B cell (primary cell): Measurements from ENCODE around the gene RASA4B. TPM values are rescaled to one million over a fixed set of nuclear protein-coding genes. Genes with fewer than 3 reads are reported as not detected.

Experiments used
- ATAC-seq: fragments of 200-7000 bp; cut with Tn5 transposase; one replicate; pipeline ENCODE4 v1.10.0; 2021; ENCODE audit warnings: low read depth, mild to moderate bottlenecking, moderate number of reproducible peaks, moderate library complexity
- CTCF ChIA-PET: fragments of 350-600 bp; sonication (Branson Sonifier 250); formaldehyde crosslinking; loops from one replicate; lab custom pipeline; 2021; ENCODE audit warnings: antibody characterized with exemption, inconsistent platforms; lab: Charles Lee
- POLR2A ChIA-PET: fragments of 350-600 bp; sonication (Branson Sonifier 250); formaldehyde crosslinking; loops from one replicate; lab custom pipeline; 2021; ENCODE audit warnings: antibody characterized with exemption; lab: Charles Lee
- DNase-seq: peaks from one replicate; pipeline ENCODE4 v3.0.0; 2013
- H2AFZ ChIP-seq: 2 replicates; pipeline ENCODE4 v1.6.1; 2012; ENCODE audit warnings: mild to moderate bottlenecking, low read depth, low read length; ENCODE audit not compliant: insufficient read depth, poor library complexity, severe bottlenecking
- H3K27ac ChIP-seq, 2 donors: 1 replicate in 1 of 2; 2 replicates in 1 of 2; pipeline ENCODE4 v1.5.1; 2012 to 2013; ENCODE audit warnings: low read length in 2 of 2, mild to moderate bottlenecking in 2 of 2, moderate library complexity in 1 of 2
- H3K27me3 ChIP-seq, 4 experiments: fragments of 200-600 bp in 1 of 4; sonication (generic) in 1 of 4; replicated peaks in 1 of 4; 1 replicate in 2 of 4; 2 replicates in 2 of 4; pipeline versions ENCODE4 v1.6.1 to v1.7.0; 2013 to 2016; ENCODE audit warnings: low read length in 3 of 4, mild to moderate bottlenecking in 2 of 4, mixed read lengths in 1 of 4, moderate library complexity in 1 of 4; ENCODE audit not compliant: insufficient read depth in 4 of 4, control insufficient read depth in 3 of 4; ENCODE audit errors: control extremely low read depth in 1 of 4
- H3K36me3 ChIP-seq, 2 experiments: replicated peaks in 1 of 2; 1 replicate in 1 of 2; 2 replicates in 1 of 2; pipeline versions ENCODE4 v1.6.1 to v1.7.1; 2013; ENCODE audit warnings: low read length in 1 of 2; ENCODE audit not compliant: insufficient read depth in 2 of 2, control insufficient read depth in 1 of 2; ENCODE audit errors: control extremely low read depth in 1 of 2, extremely low read depth in 1 of 2
- H3K4me1 ChIP-seq, 2 donors: fragments of 200-600 bp in 1 of 2; sonication (generic) in 1 of 2; 1 replicate in 1 of 2; 2 replicates in 1 of 2; pipeline versions ENCODE4 v1.5.1 to v1.6.1; 2013 to 2017; ENCODE audit warnings: low read length in 2 of 2; ENCODE audit not compliant: control insufficient read depth in 2 of 2, insufficient read depth in 2 of 2
- H3K4me2 ChIP-seq: replicated peaks from 2 replicates; pipeline ENCODE3; 2012; ENCODE audit warnings: mild to moderate bottlenecking, low read depth, low read length; ENCODE audit not compliant: poor library complexity, severe bottlenecking
- H3K4me3 ChIP-seq, 5 experiments: fragments of 200-600 bp in 1 of 5; sonication (generic) in 1 of 5; 1 replicate in 3 of 5; 2 replicates in 2 of 5; pipeline versions ENCODE4 v1.5.1 to v1.7.0; 2011 to 2016; ENCODE audit warnings: low read length in 4 of 5, mild to moderate bottlenecking in 4 of 5, low read depth in 2 of 5, control low read depth in 1 of 5, moderate library complexity in 1 of 5; ENCODE audit not compliant: insufficient read depth in 1 of 5; ENCODE audit errors: control extremely low read depth in 1 of 5, extremely low read depth in 1 of 5
- H3K79me2 ChIP-seq: fragments of 200-600 bp; sonication (generic); one replicate; pipeline ENCODE4 v1.6.0; 2016; ENCODE audit warnings: low read length; ENCODE audit not compliant: control insufficient read depth, insufficient read depth
- H3K9ac ChIP-seq: fragments of 200-600 bp; sonication (generic); 2 replicates; pipeline ENCODE4 v1.6.1; 2017; ENCODE audit warnings: mild to moderate bottlenecking, low read length, moderate library complexity
- H3K9me3 ChIP-seq, 3 donors: one replicate each; pipeline versions ENCODE4 v1.6.1 to v1.7.1; 2013; ENCODE audit warnings: low read length in 2 of 3; ENCODE audit not compliant: control insufficient read depth in 2 of 3, insufficient read depth in 1 of 3; ENCODE audit errors: control extremely low read depth in 1 of 3
- H4K20me1 ChIP-seq: 2 replicates; pipeline ENCODE4 v1.6.0; 2012; ENCODE audit warnings: mild to moderate bottlenecking, low read length; ENCODE audit not compliant: insufficient read depth, control insufficient read depth, poor library complexity, severe bottlenecking
- H3K27ac Mint-ChIP-seq: one replicate; pipeline ENCODE4 v1.8.0; 2021; ENCODE audit warnings: mixed read lengths
- H3K27me3 Mint-ChIP-seq: one replicate; pipeline ENCODE4 v1.8.0; 2021; ENCODE audit warnings: mixed read lengths
- H3K4me1 Mint-ChIP-seq: one replicate; pipeline ENCODE4 v1.8.0; 2021; ENCODE audit warnings: mixed read lengths
- H3K4me3 Mint-ChIP-seq: one replicate; pipeline ENCODE4 v1.8.0; 2021; ENCODE audit warnings: mixed read lengths
- H3K9me3 Mint-ChIP-seq: one replicate; pipeline ENCODE4 v1.8.0; 2022; ENCODE audit warnings: mixed read lengths; ENCODE audit not compliant: insufficient read depth
- CTCF ChIP-seq: fragments of 200-600 bp; IDR thresholded peaks from one replicate; pipeline ENCODE4 v1.8.0; 2022; ENCODE audit warnings: antibody characterized with exemption, mild to moderate bottlenecking
- EZH2 ChIP-seq: IDR thresholded peaks from 2 replicates; pipeline ENCODE4 v1.6.1; 2012; ENCODE audit warnings: borderline replicate concordance, low read depth, mild to moderate bottlenecking, moderate library complexity, low read length; ENCODE audit not compliant: insufficient read depth, poor library complexity, severe bottlenecking
- WGBS: methylation state at CpG from one replicate; pipeline ENCODE4 v1.1.5; 2013; ENCODE audit warnings: missing lambda C conversion rate; ENCODE audit not compliant: insufficient coverage; 5-methylcytosine and 5-hydroxymethylcytosine counted together
- intact Hi-C: fragments of 100-400 bp; cut with micrococcal nuclease; formaldehyde crosslinking; loops from one replicate; pipeline ENCODE4 v1.10.0; 2022
- polyA plus RNA-seq: library from polyadenylated mRNA; depleted of rRNA; stranded (reverse); fragments of >200 nt; gene quantifications from 2 replicates; pipeline ENCODE4 v1.2.3, GENCODE V29; 2012
- total RNA-seq, 2 donors: library from RNA; stranded (reverse); fragments of 120-200 nt in 1 of 2; gene quantifications; 1 replicate in 1 of 2; 2 replicates in 1 of 2; pipeline versions ENCODE4 v1.2.3 to v1.2.4, GENCODE V29; 2013 to 2022

Gene RASA4B
- total and polyA plus RNA-seq, 2 donors (not counting 1 experiment from before 2014, with no cell fraction given) = 15.6 to 26.4 TPM

GRCh38 chr7:102468478-102469350 is 48.9 kb downstream of the RASA4B start:
- peaks cover 6% of the 10 kb centered on the region for H4K20me1 ChIP-seq
- CTCF ChIA-PET = interaction anchor here (1.1 to 2.3 kb wide), 2 partner anchors 57 to 64 kb away, joined by 3 to 6 read pairs; no protein-coding TSS in a partner anchor
- H3K27ac Mint-ChIP-seq = no peak overlapping the region

More at GRCh38 chr7:102468478-102469350, 48.9 kb downstream of the RASA4B start:
- Histone ChIP-seq H3K79me2 (peaks cover 39% of the 10 kb centered on the region), H2AFZ (no peak overlapping the region), H3K27ac (no peak overlapping the region), H3K27me3 (no peaks in the 10 kb centered on the region), H3K9me3 (no peaks in the 10 kb centered on the region), H3K4me3 (no peak overlapping the region), H3K4me2 (no peak overlapping the region), H3K9ac (no peak overlapping the region), H3K4me1 (peaks cover 18 to 27% of the 10 kb centered on the region in 2 donors), H3K36me3 (peaks cover 0 to 45% of the 10 kb centered on the region in 2 experiments)
- ATAC-seq = no peak
- H3K4me3 Mint-ChIP-seq = no peak overlapping the region
- 89% methylated on average over 40 of the region's 40 CpGs for whole genome bisulfite sequencing
- H3K4me1 Mint-ChIP-seq = peaks cover 22% of the 10 kb centered on the region
- no peaks in the 10 kb centered on the region for H3K9me3 Mint-ChIP-seq
- intact Hi-C loops = no loop called here
- no peaks in the 10 kb centered on the region for H3K27me3 Mint-ChIP-seq
- POLR2A ChIA-PET = no interaction called here
- TF ChIP-seq CTCF (no peak), EZH2 (no peak)
- no peak for DNase-seq
